Loucy (cell line): ENCODE results near the gene ERRFI1.

Experiments
- H2AFZ ChIP-seq: fragments of 200-600 bp; sonication (generic); 2 replicates; pipeline ENCODE4 v1.6.0; 2016; ENCODE audit warnings: antibody characterized with exemption, mild to moderate bottlenecking, low read length, moderate library complexity
- H3F3A ChIP-seq: fragments of 200-600 bp; 2 replicates; pipeline ENCODE4 v1.6.0; 2016; ENCODE audit warnings: antibody characterized with exemption, low read depth, mild to moderate bottlenecking
- H3K27me3 ChIP-seq: fragments of 200-600 bp; sonication (generic); 2 replicates; pipeline ENCODE4 v1.6.1; 2014; ENCODE audit warnings: low read length, mild to moderate bottlenecking; ENCODE audit not compliant: insufficient read depth, poor library complexity, severe bottlenecking
- H3K36me3 ChIP-seq: fragments of 200-600 bp; sonication (generic); 2 replicates; pipeline ENCODE4 v1.6.1; 2016; ENCODE audit warnings: low read length; ENCODE audit not compliant: insufficient read depth
- H3K4me1 ChIP-seq: fragments of 200-600 bp; sonication (generic); 2 replicates; pipeline ENCODE4 v1.5.1; 2014; ENCODE audit warnings: low read length, mild to moderate bottlenecking; ENCODE audit not compliant: insufficient read depth, poor library complexity, severe bottlenecking
- H3K4me2 ChIP-seq: fragments of 200-600 bp; sonication (generic); 2 replicates; pipeline ENCODE4 v1.6.0; 2014; ENCODE audit warnings: antibody characterized with exemption, low read length, low read depth, mild to moderate bottlenecking; ENCODE audit not compliant: poor library complexity, severe bottlenecking
- H3K4me3 ChIP-seq: fragments of 200-600 bp; sonication (generic); 2 replicates; pipeline ENCODE4 v1.5.1; 2014; ENCODE audit warnings: low read length, mild to moderate bottlenecking, mixed read lengths; ENCODE audit not compliant: poor library complexity, severe bottlenecking
- H3K79me2 ChIP-seq: fragments of 200-600 bp; sonication (generic); 2 replicates; pipeline ENCODE4 v1.6.1; 2014; ENCODE audit warnings: low read length; ENCODE audit not compliant: insufficient read depth
- H3K9ac ChIP-seq: fragments of 200-600 bp; sonication (generic); 2 replicates; pipeline ENCODE4 v1.6.0; 2014; ENCODE audit warnings: mild to moderate bottlenecking, low read depth, low read length, moderate library complexity; ENCODE audit not compliant: poor library complexity, severe bottlenecking
- H3K9me2 ChIP-seq: fragments of 200-600 bp; sonication (generic); replicated peaks from 2 replicates; pipeline ENCODE4 v1.6.1; 2016; ENCODE audit warnings: low read depth, low read length, mixed read lengths
- H3K9me3 ChIP-seq: fragments of 200-600 bp; sonication (generic); 2 replicates; pipeline ENCODE4 v1.6.1; 2014; ENCODE audit warnings: mild to moderate bottlenecking, antibody characterized with exemption, low read length, low read depth; ENCODE audit not compliant: insufficient read depth
- H4K20me1 ChIP-seq: fragments of 200-600 bp; sonication (generic); 2 replicates; pipeline ENCODE4 v1.6.0; 2014; ENCODE audit warnings: antibody characterized with exemption, low read length, mild to moderate bottlenecking; ENCODE audit not compliant: insufficient read depth, poor library complexity, severe bottlenecking
- CTCF ChIP-seq: fragments of 200-600 bp; sonication (generic); conservative IDR thresholded peaks from 2 replicates; pipeline ENCODE4 v1.5.1; 2014; ENCODE audit warnings: mild to moderate bottlenecking, antibody characterized with exemption, low read length
- EZH2phosphoT487 ChIP-seq: fragments of 200-600 bp; IDR thresholded peaks from 2 replicates; pipeline ENCODE4 v1.6.1; 2018; ENCODE audit warnings: antibody characterized with exemption, mild to moderate bottlenecking, moderate library complexity, borderline replicate concordance

Gene ERRFI1

DNA sequence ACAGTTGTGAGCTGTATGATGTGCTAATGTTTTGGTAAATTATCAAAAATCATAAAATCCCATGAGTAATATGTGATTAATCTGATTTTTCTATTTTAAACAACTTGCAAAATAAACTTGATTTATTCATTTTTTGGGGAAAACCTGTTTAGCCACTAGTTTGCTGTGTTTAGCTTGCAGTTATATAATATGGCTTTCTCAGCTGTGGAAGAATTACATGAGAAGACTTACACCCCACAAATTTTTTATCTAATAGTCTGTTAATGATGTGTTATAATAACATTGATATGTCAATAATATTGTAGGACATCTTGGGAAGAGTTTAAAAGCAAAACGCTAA, 2.4 kb upstream of the ERRFI1 start:
- TF ChIP-seq CTCF (no peak), EZH2phosphoT487 (no peak)
- H3K79me2 ChIP-seq, result no peaks in the 10 kb centered on the region
- no peaks in the 10 kb centered on the region for H3K36me3 ChIP-seq
- H3K4me3 ChIP-seq, result no peak overlapping the region
- no peaks in the 10 kb centered on the region for H3K9me2 ChIP-seq
- no peaks in the 10 kb centered on the region for H3K4me1 ChIP-seq
- no peaks in the 10 kb centered on the region for H4K20me1 ChIP-seq
- H3K4me2 ChIP-seq, result no peak overlapping the region
- H3F3A ChIP-seq, result no peaks in the 10 kb centered on the region
- no peaks in the 10 kb centered on the region for H3K27me3 ChIP-seq
- no peak overlapping the region for H2AFZ ChIP-seq
- H3K9ac ChIP-seq, result no peak overlapping the region
- no peaks in the 10 kb centered on the region for H3K9me3 ChIP-seq

DNA sequence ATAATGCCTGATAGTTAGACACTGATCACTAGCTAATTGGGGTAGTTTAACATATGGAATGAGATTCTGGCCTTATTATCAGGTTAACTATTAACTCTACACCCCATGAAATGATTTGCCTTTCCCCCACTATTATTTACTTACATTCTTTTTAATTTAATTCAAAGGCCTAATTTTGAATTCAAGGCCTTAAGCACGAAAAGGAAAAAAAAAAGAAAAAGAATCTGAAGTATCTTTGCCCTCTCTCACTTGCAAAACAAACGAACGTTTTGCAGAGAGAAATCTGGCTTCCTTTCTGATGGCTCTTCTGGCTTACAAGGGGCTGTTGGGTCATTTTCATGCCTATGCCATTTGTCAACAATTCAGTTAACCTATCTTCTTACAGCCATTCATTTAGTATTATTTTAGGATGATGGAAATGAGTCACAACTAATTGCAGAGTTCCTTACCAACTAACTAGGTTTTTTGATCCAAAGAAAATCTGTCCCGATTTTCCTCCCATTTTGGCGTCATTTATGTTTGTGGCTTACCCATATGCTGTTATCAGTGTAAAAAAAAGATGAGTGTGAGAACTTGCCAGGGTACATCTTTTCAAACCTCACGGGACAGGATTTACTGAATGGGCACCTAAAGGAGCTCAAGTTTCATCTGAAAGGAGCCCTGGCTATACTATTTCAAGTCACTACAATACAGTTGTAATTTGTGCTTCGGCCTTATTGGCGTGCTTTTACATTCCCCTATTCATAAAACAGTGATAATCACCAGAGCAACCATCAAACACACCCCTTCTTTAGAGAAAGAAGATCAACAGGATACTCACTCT, 1.9 kb upstream of the ERRFI1 start:
- no peaks in the 10 kb centered on the region for H3K9me3 ChIP-seq
- no peaks in the 10 kb centered on the region for H3K79me2 ChIP-seq
- H3K4me2 ChIP-seq, result no peak overlapping the region
- H3K4me1 ChIP-seq, result no peaks in the 10 kb centered on the region
- no peak overlapping the region for H3K4me3 ChIP-seq
- H3F3A ChIP-seq, result no peaks in the 10 kb centered on the region
- no peak overlapping the region for H3K9ac ChIP-seq
- H3K9me2 ChIP-seq, result no peaks in the 10 kb centered on the region
- no peak overlapping the region for H2AFZ ChIP-seq
- H4K20me1 ChIP-seq, result no peaks in the 10 kb centered on the region
- TF ChIP-seq CTCF (no peak), EZH2phosphoT487 (no peak)
- H3K36me3 ChIP-seq, result no peaks in the 10 kb centered on the region
- H3K27me3 ChIP-seq, result no peaks in the 10 kb centered on the region

DNA sequence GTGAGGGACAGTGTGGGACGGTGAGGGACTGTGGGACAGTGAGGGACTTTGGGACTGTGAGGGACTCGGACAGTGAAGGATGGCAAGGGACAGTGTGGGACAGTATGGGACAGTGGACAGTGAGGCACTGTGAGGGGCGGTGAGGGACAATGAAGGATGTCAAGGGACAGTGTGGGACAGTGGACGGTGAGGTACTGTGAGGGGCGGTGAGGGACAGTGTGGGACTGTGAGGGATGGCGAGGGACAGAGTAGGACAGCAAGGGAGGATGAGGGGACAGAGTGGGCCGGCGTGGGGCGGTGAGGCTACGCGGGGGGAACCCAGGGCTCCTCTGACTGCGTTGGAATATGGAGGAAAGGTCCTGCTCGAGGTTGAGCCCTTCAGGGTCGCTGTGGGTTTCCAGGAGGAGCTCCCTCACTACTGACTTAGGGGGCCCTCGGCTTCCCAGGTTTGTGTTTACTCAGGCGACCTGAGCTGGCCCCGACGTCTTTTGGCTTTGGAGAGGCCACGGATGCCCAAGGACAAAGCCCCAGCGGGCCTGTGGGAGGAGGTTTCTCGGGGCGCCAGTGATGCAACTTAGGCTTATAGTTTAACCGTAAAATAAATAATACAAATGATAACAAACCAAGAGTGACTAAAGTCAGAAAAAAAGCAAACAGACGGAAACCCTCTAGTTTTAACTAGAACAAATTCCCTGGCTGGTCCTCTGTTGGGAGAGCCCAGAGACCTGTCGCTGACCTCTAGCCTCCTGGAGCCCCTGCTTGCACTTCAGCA, 1.1 kb upstream of the ERRFI1 start:
- H3K9ac ChIP-seq, result no peak overlapping the region
- no peaks in the 10 kb centered on the region for H3K36me3 ChIP-seq
- no peaks in the 10 kb centered on the region for H3K9me2 ChIP-seq
- no peaks in the 10 kb centered on the region for H3K4me1 ChIP-seq
- no peaks in the 10 kb centered on the region for H3K27me3 ChIP-seq
- H4K20me1 ChIP-seq, result no peaks in the 10 kb centered on the region
- no peak for TF ChIP-seq CTCF
- TF ChIP-seq EZH2phosphoT487, result no peak
- no peaks in the 10 kb centered on the region for H3K79me2 ChIP-seq
- H3K4me3 ChIP-seq, result no peak overlapping the region
- no peak overlapping the region for H3K4me2 ChIP-seq
- no peaks in the 10 kb centered on the region for H3F3A ChIP-seq
- no peaks in the 10 kb centered on the region for H3K9me3 ChIP-seq
- no peak overlapping the region for H2AFZ ChIP-seq
